Astrocyte (in vitro differentiated cells and primary cell): ENCODE results near the gene CALR3. TPM values are rescaled to one million over a fixed set of nuclear protein-coding genes. Genes with fewer than 3 reads are reported as not detected.

Source experiments
- DNase-seq: peaks from one replicate; pipeline ENCODE4 v3.0.0-alpha.2; 2010; ENCODE audit warnings: low read depth
- FAIRE-seq: peaks from 2 replicates; lab custom pipeline; 2011; peaks lifted over from hg19 to GRCh38; lab: Jason Lieb, UNC
- H2AFZ ChIP-seq: 2 replicates; pipeline ENCODE4 v1.6.0; 2012; ENCODE audit warnings: low read depth, low read length, inconsistent platforms
- H3K27ac ChIP-seq: 2 replicates; pipeline ENCODE4 v1.5.1; 2011; ENCODE audit warnings: low read depth, low read length, inconsistent platforms
- H3K27me3 ChIP-seq: 2 replicates; pipeline ENCODE4 v1.6.0; 2011; ENCODE audit warnings: low read length, inconsistent platforms; ENCODE audit not compliant: insufficient read depth
- H3K36me3 ChIP-seq: 2 replicates; pipeline ENCODE4 v1.5.1; 2011; ENCODE audit warnings: low read length, inconsistent platforms; ENCODE audit not compliant: insufficient read depth
- H3K4me1 ChIP-seq: 2 replicates; pipeline ENCODE4 v1.5.1; 2011; ENCODE audit warnings: low read length, inconsistent platforms; ENCODE audit not compliant: insufficient read depth
- H3K4me2 ChIP-seq: 2 replicates; pipeline ENCODE4 v1.6.0; 2012; ENCODE audit warnings: low read length, inconsistent platforms
- H3K4me3 ChIP-seq: 2 replicates; pipeline ENCODE4 v1.5.1; 2011; ENCODE audit warnings: low read depth, mild to moderate bottlenecking, low read length, inconsistent platforms; ENCODE audit not compliant: insufficient read depth
- H3K79me2 ChIP-seq: 2 replicates; pipeline ENCODE4 v1.6.0; 2012; ENCODE audit warnings: mild to moderate bottlenecking, low read length, inconsistent platforms; ENCODE audit not compliant: insufficient read depth
- H3K9ac ChIP-seq: 2 replicates; pipeline ENCODE4 v1.6.0; 2012; ENCODE audit warnings: mild to moderate bottlenecking, low read length, inconsistent platforms
- H3K9me3 ChIP-seq: 2 replicates; pipeline ENCODE4 v1.5.1; 2012; ENCODE audit warnings: low read depth, mild to moderate bottlenecking, low read length, inconsistent platforms; ENCODE audit not compliant: insufficient read depth
- H4K20me1 ChIP-seq: 2 replicates; pipeline ENCODE4 v1.6.0; 2012; ENCODE audit warnings: low read length, inconsistent platforms; ENCODE audit not compliant: insufficient read depth
- H3K27ac Mint-ChIP-seq: one replicate; pipeline ENCODE4 v1.8.0; 2021; ENCODE audit warnings: mild to moderate bottlenecking, mixed read lengths; ENCODE audit not compliant: unreplicated experiment
- H3K27me3 Mint-ChIP-seq: one replicate; pipeline ENCODE4 v1.8.0; 2021; ENCODE audit warnings: low read depth, mixed read lengths; ENCODE audit not compliant: unreplicated experiment
- H3K36me3 Mint-ChIP-seq: one replicate; pipeline ENCODE4 v1.8.0; 2021; ENCODE audit warnings: low read depth, mixed read lengths; ENCODE audit not compliant: unreplicated experiment
- H3K4me1 Mint-ChIP-seq: one replicate; pipeline ENCODE4 v1.8.0; 2021; ENCODE audit warnings: low read depth, mixed read lengths; ENCODE audit not compliant: unreplicated experiment
- H3K4me3 Mint-ChIP-seq: one replicate; pipeline ENCODE4 v1.8.0; 2021; ENCODE audit warnings: mild to moderate bottlenecking, moderate library complexity, mixed read lengths; ENCODE audit not compliant: unreplicated experiment
- H3K9me3 Mint-ChIP-seq: one replicate; pipeline ENCODE4 v1.8.0; 2021; ENCODE audit warnings: mild to moderate bottlenecking, mixed read lengths; ENCODE audit not compliant: unreplicated experiment
- EZH2 ChIP-seq: IDR thresholded peaks from 2 replicates; pipeline ENCODE4 v1.6.1; 2012; ENCODE audit warnings: mild to moderate bottlenecking, low read length, inconsistent platforms; ENCODE audit not compliant: insufficient read depth
- total RNA-seq: library from RNA; stranded (reverse); gene quantifications from 2 replicates; pipeline ENCODE4 v1.2.1, GENCODE V29; 2021
- TF ChIP-seq, protein P1 (sequence below): IDR thresholded peaks from 2 replicates; pipeline ENCODE4 v1.5.1; 2011; ENCODE audit warnings: low read depth, mild to moderate bottlenecking, inconsistent platforms, low read length, moderate library complexity; ENCODE audit not compliant: insufficient read depth

Gene CALR3
- total RNA-seq, 1 donor from 2014 or later = not detected

- H2AFZ ChIP-seq = no peak overlapping the region
- no peak for TF ChIP-seq EZH2
- TF ChIP-seq, protein P1, sequence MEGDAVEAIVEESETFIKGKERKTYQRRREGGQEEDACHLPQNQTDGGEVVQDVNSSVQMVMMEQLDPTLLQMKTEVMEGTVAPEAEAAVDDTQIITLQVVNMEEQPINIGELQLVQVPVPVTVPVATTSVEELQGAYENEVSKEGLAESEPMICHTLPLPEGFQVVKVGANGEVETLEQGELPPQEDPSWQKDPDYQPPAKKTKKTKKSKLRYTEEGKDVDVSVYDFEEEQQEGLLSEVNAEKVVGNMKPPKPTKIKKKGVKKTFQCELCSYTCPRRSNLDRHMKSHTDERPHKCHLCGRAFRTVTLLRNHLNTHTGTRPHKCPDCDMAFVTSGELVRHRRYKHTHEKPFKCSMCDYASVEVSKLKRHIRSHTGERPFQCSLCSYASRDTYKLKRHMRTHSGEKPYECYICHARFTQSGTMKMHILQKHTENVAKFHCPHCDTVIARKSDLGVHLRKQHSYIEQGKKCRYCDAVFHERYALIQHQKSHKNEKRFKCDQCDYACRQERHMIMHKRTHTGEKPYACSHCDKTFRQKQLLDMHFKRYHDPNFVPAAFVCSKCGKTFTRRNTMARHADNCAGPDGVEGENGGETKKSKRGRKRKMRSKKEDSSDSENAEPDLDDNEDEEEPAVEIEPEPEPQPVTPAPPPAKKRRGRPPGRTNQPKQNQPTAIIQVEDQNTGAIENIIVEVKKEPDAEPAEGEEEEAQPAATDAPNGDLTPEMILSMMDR = no peak
- no peak for FAIRE-seq
- H3K9ac ChIP-seq = no peak overlapping the region
- no peaks in the 10 kb centered on the region for H3K4me1 ChIP-seq
- H3K27me3 ChIP-seq = no peaks in the 10 kb centered on the region
- no peak overlapping the region for H3K4me2 ChIP-seq
- no peak overlapping the region for H3K4me3 ChIP-seq
- no peak for DNase-seq
- no peaks in the 10 kb centered on the region for H3K9me3 ChIP-seq
- H3K4me3 Mint-ChIP-seq = no peak overlapping the region
- H3K4me1 Mint-ChIP-seq = no peaks in the 10 kb centered on the region
- H4K20me1 ChIP-seq = peaks cover 45% of the 10 kb centered on the region
- H3K36me3 Mint-ChIP-seq = peaks cover 10% of the 10 kb centered on the region
- no peak overlapping the region for H3K27ac ChIP-seq
- H3K27ac Mint-ChIP-seq = no peak overlapping the region
- no peaks in the 10 kb centered on the region for H3K27me3 Mint-ChIP-seq
- H3K9me3 Mint-ChIP-seq = no peaks in the 10 kb centered on the region
- H3K79me2 ChIP-seq = peaks cover 3% of the 10 kb centered on the region
- peaks cover 22% of the 10 kb centered on the region for H3K36me3 ChIP-seq
These were observed 23.3 kb upstream of the CALR3 start for GRCh38 chr19:16519230-16519687.

DNA sequence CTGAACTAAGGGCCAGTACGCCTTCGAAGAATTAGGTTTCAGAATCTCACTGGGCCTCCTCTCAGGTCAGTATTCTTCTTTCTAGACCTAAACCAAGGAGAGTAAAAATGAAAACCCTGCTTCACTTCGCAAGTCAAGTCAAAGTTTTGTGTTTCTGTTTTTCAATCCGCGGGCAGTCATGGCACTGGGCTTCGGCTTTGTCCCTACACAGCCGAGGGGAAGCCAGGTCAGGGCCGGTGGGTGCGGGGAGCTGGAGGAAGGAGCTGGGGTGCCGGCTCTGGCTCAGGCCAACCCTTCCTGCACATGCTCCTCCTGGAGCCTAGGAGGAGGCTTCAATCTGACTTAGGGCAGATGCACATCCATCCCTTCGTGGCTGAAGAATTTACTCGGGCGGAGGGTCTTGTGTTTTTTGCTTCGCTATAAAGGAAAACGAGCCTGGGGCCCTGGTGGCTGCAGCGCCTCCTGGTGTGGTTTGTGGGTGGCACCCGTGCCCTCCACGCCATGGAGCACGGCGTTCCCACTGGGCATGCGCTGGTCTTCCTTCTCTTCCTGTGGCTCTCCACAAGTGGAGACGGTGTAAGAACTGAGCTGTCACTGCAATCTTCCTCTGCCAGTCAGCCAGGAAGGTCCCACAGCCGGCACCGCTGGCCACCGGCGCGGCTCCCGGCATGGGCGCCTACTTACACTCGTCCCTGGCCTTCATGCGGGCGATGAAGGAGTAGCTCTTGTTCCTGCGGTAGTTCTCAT is 22.7 kb upstream of the CALR3 start:
- Histone ChIP-seq H3K9ac (no peak overlapping the region), H3K4me1 (no peaks in the 10 kb centered on the region), H3K9me3 (no peaks in the 10 kb centered on the region), H3K4me2 (no peak overlapping the region), H3K79me2 (peaks cover 3% of the 10 kb centered on the region), H3K27me3 (no peaks in the 10 kb centered on the region), H3K27ac (no peak overlapping the region), H4K20me1 (peaks cover 39% of the 10 kb centered on the region), H3K4me3 (no peak overlapping the region), H2AFZ (no peak overlapping the region), H3K36me3 (peaks cover 22% of the 10 kb centered on the region)
- Mint-ChIP-seq H3K4me3 (no peak overlapping the region), H3K36me3 (peaks cover 7% of the 10 kb centered on the region), H3K9me3 (no peaks in the 10 kb centered on the region), H3K27me3 (no peaks in the 10 kb centered on the region), H3K4me1 (no peaks in the 10 kb centered on the region), H3K27ac (no peak overlapping the region)
- DNase-seq = no peak
- FAIRE-seq = no peak
- TF ChIP-seq EZH2 = no peak
- TF ChIP-seq, protein P1 = no peak

GRCh38 chr19:16518061-16518460 is 22.1 kb upstream of the CALR3 start:
- Histone ChIP-seq H3K9me3 (no peaks in the 10 kb centered on the region), H3K27ac (no peak overlapping the region), H3K79me2 (peaks cover 3% of the 10 kb centered on the region), H3K9ac (no peak overlapping the region), H3K36me3 (peaks cover 22% of the 10 kb centered on the region), H3K27me3 (no peaks in the 10 kb centered on the region), H3K4me3 (no peak overlapping the region), H2AFZ (no peak overlapping the region), H4K20me1 (peaks cover 33% of the 10 kb centered on the region), H3K4me2 (no peak overlapping the region), H3K4me1 (no peaks in the 10 kb centered on the region)
- TF ChIP-seq EZH2 = no peak
- TF ChIP-seq, protein P1 = no peak
- no peak for FAIRE-seq
- DNase-seq = no peak
- Mint-ChIP-seq H3K9me3 (no peaks in the 10 kb centered on the region), H3K4me3 (no peak overlapping the region), H3K27me3 (no peaks in the 10 kb centered on the region), H3K27ac (no peak overlapping the region), H3K36me3 (peaks cover 7% of the 10 kb centered on the region), H3K4me1 (no peaks in the 10 kb centered on the region)
